AG09309 (cell line): Measurements from ENCODE around the gene RABGAP1.

Experiments used
- DNase-seq: peaks from one replicate; pipeline ENCODE4 v3.0.0-alpha.2; 2010; ENCODE audit warnings: low read depth
- H3K4me3 ChIP-seq: 2 replicates; pipeline ENCODE4 v1.5.1; 2011; ENCODE audit warnings: mild to moderate bottlenecking, low read depth, low read length, moderate library complexity; ENCODE audit not compliant: control insufficient read depth
- CTCF ChIP-seq: IDR thresholded peaks from 2 replicates; pipeline ENCODE4 v1.5.1; 2011; ENCODE audit warnings: mild to moderate bottlenecking, low read depth, low read length, inconsistent platforms; ENCODE audit not compliant: insufficient read depth, control insufficient read depth; ENCODE audit errors: missing control alignments

The RABGAP1 gene

GRCh38 chr9:122944960-122945888 lies 4.4 kb downstream of the RABGAP1 start:
- H3K4me3 ChIP-seq: no peak overlapping the region
- no peak for DNase-seq
- TF ChIP-seq CTCF: no peak

GRCh38 chr9:122946461-122947005 lies 5.7 kb downstream of the RABGAP1 start:
- DNase-seq: no peak
- no peak for TF ChIP-seq CTCF
- no peak overlapping the region for H3K4me3 ChIP-seq

GRCh38 chr9:122948313-122948712 lies 7.5 kb downstream of the RABGAP1 start:
- no peak for TF ChIP-seq CTCF
- DNase-seq: no peak

GRCh38 chr9:122949696-122950095 lies 8.9 kb downstream of the RABGAP1 start:
- H3K4me3 ChIP-seq: no peak overlapping the region
- no peak for DNase-seq
- no peak for TF ChIP-seq CTCF

More at GRCh38 chr9:122948313-122948712, 7.5 kb downstream of the RABGAP1 start:
- H3K4me3 ChIP-seq: no peak overlapping the region

- no peak for TF ChIP-seq CTCF
Observed at GRCh38 chr9:122950263-122950662, 9.4 kb downstream of the RABGAP1 start.

GRCh38 chr9:122951056-122951455 lies 10.2 kb downstream of the RABGAP1 start:
- no peak for DNase-seq
- no peak for TF ChIP-seq CTCF
- H3K4me3 ChIP-seq: no peak overlapping the region

More at GRCh38 chr9:122950263-122950662, 9.4 kb downstream of the RABGAP1 start:
- H3K4me3 ChIP-seq: no peak overlapping the region
- no peak for DNase-seq
